Neuronal stem cell (in vitro differentiated cells): Measurements from ENCODE around the gene GRK6.

Experiments used
- DNase-seq: peaks from one replicate; pipeline ENCODE4 v3.0.0-alpha.2; 2013; ENCODE audit warnings: low spot score
- H2AFZ ChIP-seq: one replicate; pipeline ENCODE4 v1.6.1; 2013; ENCODE audit warnings: mild to moderate bottlenecking, low read length, inconsistent platforms
- H2AK5ac ChIP-seq: 2 replicates; pipeline ENCODE4 v1.6.1; 2013; ENCODE audit warnings: low read depth, mild to moderate bottlenecking, inconsistent platforms, low read length, moderate library complexity, mixed read lengths
- H2BK120ac ChIP-seq: 2 replicates; pipeline ENCODE4 v1.6.1; 2013; ENCODE audit warnings: low read depth, mild to moderate bottlenecking, inconsistent platforms, low read length, moderate library complexity, mixed read lengths
- H2BK12ac ChIP-seq: one replicate; pipeline ENCODE4 v1.6.1; 2013; ENCODE audit warnings: low read length, inconsistent platforms
- H2BK15ac ChIP-seq: 2 replicates; pipeline ENCODE4 v1.6.1; 2013; ENCODE audit warnings: mild to moderate bottlenecking, low read length, inconsistent platforms, mixed read lengths
- H2BK5ac ChIP-seq: one replicate; pipeline ENCODE4 v1.6.1; 2013; ENCODE audit warnings: inconsistent platforms, mild to moderate bottlenecking, low read length, moderate library complexity
- H3K14ac ChIP-seq: one replicate; pipeline ENCODE4 v1.6.1; 2013; ENCODE audit warnings: low read length, inconsistent platforms
- H3K18ac ChIP-seq: 2 replicates; pipeline ENCODE4 v1.6.1; 2013; ENCODE audit warnings: low read length, inconsistent platforms
- H3K23ac ChIP-seq: 2 replicates; pipeline ENCODE4 v1.6.1; 2013; ENCODE audit warnings: low read depth, mild to moderate bottlenecking, mixed read lengths, low read length, inconsistent platforms; ENCODE audit not compliant: poor library complexity
- H3K27ac ChIP-seq: replicated peaks from 3 replicates; pipeline ENCODE4 v1.5.1; 2013; ENCODE audit warnings: low read length, inconsistent platforms
- H3K27me3 ChIP-seq, 3 experiments: 2 replicates each; pipeline ENCODE4 v1.6.1; 2013; ENCODE audit warnings: low read length in 3 of 3, mild to moderate bottlenecking in 2 of 3, inconsistent platforms in 1 of 3, low read depth in 1 of 3, mixed read lengths in 1 of 3, moderate library complexity in 1 of 3; ENCODE audit not compliant: control insufficient read depth in 3 of 3, insufficient read depth in 3 of 3
- H3K36me3 ChIP-seq, 2 donors: replicated peaks in 1 of 2; 2 replicates each; pipeline ENCODE4 v1.6.1; 2013; ENCODE audit warnings: low read length in 2 of 2; ENCODE audit not compliant: control insufficient read depth in 2 of 2, insufficient read depth in 2 of 2
- H3K4ac ChIP-seq: 2 replicates; pipeline ENCODE4 v1.6.1; 2013; ENCODE audit warnings: inconsistent platforms, mild to moderate bottlenecking, low read length, moderate library complexity
- H3K4me1 ChIP-seq, 2 donors: 1 replicate in 1 of 2; 2 replicates in 1 of 2; pipeline ENCODE4 v1.6.1; 2013; ENCODE audit warnings: low read length in 2 of 2, low read depth in 1 of 2; ENCODE audit not compliant: control insufficient read depth in 2 of 2, insufficient read depth in 1 of 2
- H3K4me2 ChIP-seq: one replicate; pipeline ENCODE4 v1.6.1; 2013; ENCODE audit warnings: mild to moderate bottlenecking, low read length, inconsistent platforms; ENCODE audit not compliant: insufficient read depth, poor library complexity, severe bottlenecking
- H3K4me3 ChIP-seq, 2 donors: 2 replicates each; pipeline ENCODE4 v1.5.1; 2013; ENCODE audit warnings: low read length in 2 of 2, mild to moderate bottlenecking in 2 of 2, inconsistent platforms in 1 of 2, moderate library complexity in 1 of 2
- H3K79me1 ChIP-seq: one replicate; pipeline ENCODE4 v1.6.1; 2013; ENCODE audit warnings: low read depth, mild to moderate bottlenecking, inconsistent platforms, low read length, moderate library complexity
- H3K9ac ChIP-seq: one replicate; pipeline ENCODE4 v1.6.1; 2013; ENCODE audit warnings: mild to moderate bottlenecking, low read depth, low read length, inconsistent platforms; ENCODE audit not compliant: poor library complexity
- H3K9me3 ChIP-seq, 2 donors: replicated peaks in 1 of 2; 2 replicates each; pipeline versions ENCODE3 to v1.6.1; 2013; ENCODE audit warnings: low read length in 2 of 2, mild to moderate bottlenecking in 2 of 2, inconsistent platforms in 1 of 2, low read depth in 1 of 2, mixed read lengths in 1 of 2, moderate library complexity in 1 of 2; ENCODE audit not compliant: control insufficient read depth in 2 of 2, insufficient read depth in 1 of 2
- H4K8ac ChIP-seq: one replicate; pipeline ENCODE4 v1.6.1; 2013; ENCODE audit warnings: low read depth, mild to moderate bottlenecking, inconsistent platforms, low read length, moderate library complexity
- H4K91ac ChIP-seq: one replicate; pipeline ENCODE4 v1.6.1; 2013; ENCODE audit warnings: low read length, low read depth, mild to moderate bottlenecking, inconsistent platforms; ENCODE audit not compliant: poor library complexity
- whole genome bisulfite sequencing, 2 donors: extraction: QIAGEN DNeasy Blood & Tissue Kit; methylation state at CpG; one replicate each; pipeline ENCODE4 v1.1.7; 2013; ENCODE audit warnings: missing lambda C conversion rate in 2 of 2, mixed read lengths in 1 of 2; ENCODE audit not compliant: insufficient read length in 2 of 2, insufficient replicate concordance in 1 of 2; ENCODE audit errors: extremely low coverage in 2 of 2; 5-methylcytosine and 5-hydroxymethylcytosine counted together

Gene GRK6

GRCh38 chr5:177431317-177432142 lies 5.1 kb downstream of the GRK6 start:
- H3K9me3 ChIP-seq = no peaks in the 10 kb centered on the region
- H2AK5ac ChIP-seq = no peak overlapping the region
- H3K4ac ChIP-seq = no peak overlapping the region
- no peak overlapping the region for H3K27ac ChIP-seq
- H3K14ac ChIP-seq = no peak overlapping the region
- no peak overlapping the region for H2BK5ac ChIP-seq
- no peaks in the 10 kb centered on the region for H3K27me3 ChIP-seq
- no peak overlapping the region for H4K91ac ChIP-seq
- H2BK12ac ChIP-seq = no peak overlapping the region
- peak overlapping the region; percentile 66 for H3K23ac ChIP-seq
- H3K79me1 ChIP-seq = peaks cover 6% of the 10 kb centered on the region
- no peak overlapping the region for H3K9ac ChIP-seq
- no peak overlapping the region for H3K4me2 ChIP-seq
- no peak overlapping the region for H3K4me3 ChIP-seq
- DNase-seq = no peak
- H3K4me1 ChIP-seq = peaks cover 11 to 12% of the 10 kb centered on the region in 2 donors
- H3K36me3 ChIP-seq = peaks cover 37 to 68% of the 10 kb centered on the region in 2 donors
- H2BK15ac ChIP-seq = no peak overlapping the region
- no peak overlapping the region for H2BK120ac ChIP-seq
- H4K8ac ChIP-seq = no peak overlapping the region
- H2AFZ ChIP-seq = no peak overlapping the region
- H3K18ac ChIP-seq = no peak overlapping the region
- no CpG with 5 or more reads among the region's 29 CpGs for WGBS, 2 donors

GRCh38 chr5:177432143-177432838 lies 5.8 kb downstream of the GRK6 start:
- DNase-seq = no peak
- H3K9ac ChIP-seq = no peak overlapping the region
- H3K4me1 ChIP-seq = peaks cover 8 to 10% of the 10 kb centered on the region in 2 donors
- no peak overlapping the region for H3K4me2 ChIP-seq
- H3K14ac ChIP-seq = no peak overlapping the region
- no peak overlapping the region for H2BK12ac ChIP-seq
- no peak overlapping the region for H2AFZ ChIP-seq
- H2AK5ac ChIP-seq = no peak overlapping the region
- H3K9me3 ChIP-seq = no peaks in the 10 kb centered on the region
- no peaks in the 10 kb centered on the region for H3K27me3 ChIP-seq
- H2BK15ac ChIP-seq = no peak overlapping the region
- H3K79me1 ChIP-seq = peaks cover 4% of the 10 kb centered on the region
- no peak overlapping the region for H2BK120ac ChIP-seq
- no peak overlapping the region for H3K18ac ChIP-seq
- H4K91ac ChIP-seq = no peak overlapping the region
- no peak overlapping the region for H2BK5ac ChIP-seq
- WGBS, 2 donors = no CpG with 5 or more reads among the region's 18 CpGs
- no peak overlapping the region for H3K4me3 ChIP-seq
- H4K8ac ChIP-seq = no peak overlapping the region
- H3K36me3 ChIP-seq = peaks cover 40 to 74% of the 10 kb centered on the region in 2 donors
- no peak overlapping the region for H3K27ac ChIP-seq
- H3K23ac ChIP-seq = peak overlapping the region; percentile 66
- no peak overlapping the region for H3K4ac ChIP-seq

GRCh38 chr5:177432839-177433657 lies 6.6 kb downstream of the GRK6 start:
- peaks cover 4% of the 10 kb centered on the region for H3K79me1 ChIP-seq
- H4K91ac ChIP-seq = no peak overlapping the region
- no peaks in the 10 kb centered on the region for H3K9me3 ChIP-seq
- H2BK120ac ChIP-seq = no peak overlapping the region
- no peak overlapping the region for H3K14ac ChIP-seq
- DNase-seq = no peak
- H3K27ac ChIP-seq = no peak overlapping the region
- no peak overlapping the region for H3K9ac ChIP-seq
- H4K8ac ChIP-seq = no peak overlapping the region
- H3K4me1 ChIP-seq = peaks cover under 1 to 3% of the 10 kb centered on the region in 2 donors
- peaks cover 43 to 80% of the 10 kb centered on the region in 2 donors for H3K36me3 ChIP-seq
- H3K18ac ChIP-seq = no peak overlapping the region
- no peak overlapping the region for H2AK5ac ChIP-seq
- no peak overlapping the region for H2BK5ac ChIP-seq
- no peak overlapping the region for H3K4ac ChIP-seq
- H3K4me3 ChIP-seq = no peak overlapping the region
- no peak overlapping the region for H2BK15ac ChIP-seq
- no peak overlapping the region for H2AFZ ChIP-seq
- no peaks in the 10 kb centered on the region for H3K27me3 ChIP-seq
- H3K23ac ChIP-seq = peak overlapping the region; percentile 5
- H2BK12ac ChIP-seq = no peak overlapping the region
- no CpG with 5 or more reads among the region's 25 CpGs for WGBS, 2 donors
- no peak overlapping the region for H3K4me2 ChIP-seq
